B cell (primary cell): ENCODE results near the gene SIGLEC14. TPM values are rescaled to one million over a fixed set of nuclear protein-coding genes. Genes with fewer than 3 reads are reported as not detected.
"Not testable (repeated sequence)": the region's sequence is repeated elsewhere in the genome, so short reads cannot be mapped to it uniquely, and the experiment has no call there.

ENCODE experiments used
- ATAC-seq: fragments of 200-7000 bp; cut with Tn5 transposase; one replicate; pipeline ENCODE4 v1.10.0; 2021; ENCODE audit warnings: low read depth, mild to moderate bottlenecking, moderate number of reproducible peaks, moderate library complexity
- CTCF ChIA-PET: fragments of 350-600 bp; sonication (Branson Sonifier 250); formaldehyde crosslinking; loops from one replicate; lab custom pipeline; 2021; ENCODE audit warnings: antibody characterized with exemption, inconsistent platforms; lab: Charles Lee
- POLR2A ChIA-PET: fragments of 350-600 bp; sonication (Branson Sonifier 250); formaldehyde crosslinking; loops from one replicate; lab custom pipeline; 2021; ENCODE audit warnings: antibody characterized with exemption; lab: Charles Lee
- DNase-seq: peaks from one replicate; pipeline ENCODE4 v3.0.0; 2013
- H2AFZ ChIP-seq: 2 replicates; pipeline ENCODE4 v1.6.1; 2012; ENCODE audit warnings: mild to moderate bottlenecking, low read depth, low read length; ENCODE audit not compliant: insufficient read depth, poor library complexity, severe bottlenecking
- H3K27ac ChIP-seq, 2 donors: 1 replicate in 1 of 2; 2 replicates in 1 of 2; pipeline ENCODE4 v1.5.1; 2012 to 2013; ENCODE audit warnings: low read length in 2 of 2, mild to moderate bottlenecking in 2 of 2, moderate library complexity in 1 of 2
- H3K27me3 ChIP-seq, 4 experiments: fragments of 200-600 bp in 1 of 4; sonication (generic) in 1 of 4; replicated peaks in 1 of 4; 1 replicate in 2 of 4; 2 replicates in 2 of 4; pipeline versions ENCODE4 v1.6.1 to v1.7.0; 2013 to 2016; ENCODE audit warnings: low read length in 3 of 4, mild to moderate bottlenecking in 2 of 4, mixed read lengths in 1 of 4, moderate library complexity in 1 of 4; ENCODE audit not compliant: insufficient read depth in 4 of 4, control insufficient read depth in 3 of 4; ENCODE audit errors: control extremely low read depth in 1 of 4
- H3K36me3 ChIP-seq, 2 experiments: replicated peaks in 1 of 2; 1 replicate in 1 of 2; 2 replicates in 1 of 2; pipeline versions ENCODE4 v1.6.1 to v1.7.1; 2013; ENCODE audit warnings: low read length in 1 of 2; ENCODE audit not compliant: insufficient read depth in 2 of 2, control insufficient read depth in 1 of 2; ENCODE audit errors: control extremely low read depth in 1 of 2, extremely low read depth in 1 of 2
- H3K4me1 ChIP-seq, 2 donors: fragments of 200-600 bp in 1 of 2; sonication (generic) in 1 of 2; 1 replicate in 1 of 2; 2 replicates in 1 of 2; pipeline versions ENCODE4 v1.5.1 to v1.6.1; 2013 to 2017; ENCODE audit warnings: low read length in 2 of 2; ENCODE audit not compliant: control insufficient read depth in 2 of 2, insufficient read depth in 2 of 2
- H3K4me2 ChIP-seq: replicated peaks from 2 replicates; pipeline ENCODE3; 2012; ENCODE audit warnings: mild to moderate bottlenecking, low read depth, low read length; ENCODE audit not compliant: poor library complexity, severe bottlenecking
- H3K4me3 ChIP-seq, 5 experiments: fragments of 200-600 bp in 1 of 5; sonication (generic) in 1 of 5; 1 replicate in 3 of 5; 2 replicates in 2 of 5; pipeline versions ENCODE4 v1.5.1 to v1.7.0; 2011 to 2016; ENCODE audit warnings: low read length in 4 of 5, mild to moderate bottlenecking in 4 of 5, low read depth in 2 of 5, control low read depth in 1 of 5, moderate library complexity in 1 of 5; ENCODE audit not compliant: insufficient read depth in 1 of 5; ENCODE audit errors: control extremely low read depth in 1 of 5, extremely low read depth in 1 of 5
- H3K79me2 ChIP-seq: fragments of 200-600 bp; sonication (generic); one replicate; pipeline ENCODE4 v1.6.0; 2016; ENCODE audit warnings: low read length; ENCODE audit not compliant: control insufficient read depth, insufficient read depth
- H3K9ac ChIP-seq: fragments of 200-600 bp; sonication (generic); 2 replicates; pipeline ENCODE4 v1.6.1; 2017; ENCODE audit warnings: mild to moderate bottlenecking, low read length, moderate library complexity
- H3K9me3 ChIP-seq, 3 donors: one replicate each; pipeline versions ENCODE4 v1.6.1 to v1.7.1; 2013; ENCODE audit warnings: low read length in 2 of 3; ENCODE audit not compliant: control insufficient read depth in 2 of 3, insufficient read depth in 1 of 3; ENCODE audit errors: control extremely low read depth in 1 of 3
- H4K20me1 ChIP-seq: 2 replicates; pipeline ENCODE4 v1.6.0; 2012; ENCODE audit warnings: mild to moderate bottlenecking, low read length; ENCODE audit not compliant: insufficient read depth, control insufficient read depth, poor library complexity, severe bottlenecking
- H3K27ac Mint-ChIP-seq: one replicate; pipeline ENCODE4 v1.8.0; 2021; ENCODE audit warnings: mixed read lengths
- H3K27me3 Mint-ChIP-seq: one replicate; pipeline ENCODE4 v1.8.0; 2021; ENCODE audit warnings: mixed read lengths
- H3K4me1 Mint-ChIP-seq: one replicate; pipeline ENCODE4 v1.8.0; 2021; ENCODE audit warnings: mixed read lengths
- H3K4me3 Mint-ChIP-seq: one replicate; pipeline ENCODE4 v1.8.0; 2021; ENCODE audit warnings: mixed read lengths
- H3K9me3 Mint-ChIP-seq: one replicate; pipeline ENCODE4 v1.8.0; 2022; ENCODE audit warnings: mixed read lengths; ENCODE audit not compliant: insufficient read depth
- CTCF ChIP-seq: fragments of 200-600 bp; IDR thresholded peaks from one replicate; pipeline ENCODE4 v1.8.0; 2022; ENCODE audit warnings: antibody characterized with exemption, mild to moderate bottlenecking
- EZH2 ChIP-seq: IDR thresholded peaks from 2 replicates; pipeline ENCODE4 v1.6.1; 2012; ENCODE audit warnings: borderline replicate concordance, low read depth, mild to moderate bottlenecking, moderate library complexity, low read length; ENCODE audit not compliant: insufficient read depth, poor library complexity, severe bottlenecking
- WGBS: methylation state at CpG from one replicate; pipeline ENCODE4 v1.1.5; 2013; ENCODE audit warnings: missing lambda C conversion rate; ENCODE audit not compliant: insufficient coverage; 5-methylcytosine and 5-hydroxymethylcytosine counted together
- intact Hi-C: fragments of 100-400 bp; cut with micrococcal nuclease; formaldehyde crosslinking; loops from one replicate; pipeline ENCODE4 v1.10.0; 2022
- polyA plus RNA-seq: library from polyadenylated mRNA; depleted of rRNA; stranded (reverse); fragments of >200 nt; gene quantifications from 2 replicates; pipeline ENCODE4 v1.2.3, GENCODE V29; 2012
- total RNA-seq, 2 donors: library from RNA; stranded (reverse); fragments of 120-200 nt in 1 of 2; gene quantifications; 1 replicate in 1 of 2; 2 replicates in 1 of 2; pipeline versions ENCODE4 v1.2.3 to v1.2.4, GENCODE V29; 2013 to 2022

Gene SIGLEC14
- total and polyA plus RNA-seq, 2 donors (not counting 1 experiment from before 2014, with no cell fraction given): 11.2 to 30.0 TPM

- Mint-ChIP-seq H3K4me3 (no peak overlapping the region), H3K4me1 (peaks cover 27% of the 10 kb centered on the region), H3K27ac (no peak overlapping the region), H3K27me3 (no peaks in the 10 kb centered on the region), H3K9me3 (no peaks in the 10 kb centered on the region)
- DNase-seq: peak; percentile 67
- Histone ChIP-seq H3K79me2 (no peaks in the 10 kb centered on the region), H3K4me1 (peaks cover 0 to 47% of the 10 kb centered on the region in 2 donors), H3K4me3 (no peak overlapping the region), H4K20me1 (no peaks in the 10 kb centered on the region), H3K4me2 (no peak overlapping the region), H3K36me3 (peaks cover 0 to 27% of the 10 kb centered on the region in 2 experiments), H2AFZ (no peak overlapping the region), H3K9ac (no peak overlapping the region), H3K27ac (no peak overlapping the region), H3K27me3 (no peaks in the 10 kb centered on the region), H3K9me3 (peaks cover 3 to 9% (median 6%) of the 10 kb centered on the region in 3 donors)
- TF ChIP-seq CTCF (peak; percentile 68), EZH2 (no peak)
- CTCF ChIA-PET: interaction anchor here (0.6 to 4.5 kb wide), 12 partner anchors 17 to 164 kb away, joined by 3 to 25 read pairs (median 6); partner anchors contain the start of gene SIGLEC6
- intact Hi-C loops: no loop called here
- WGBS: 13% methylated on average over 2 of the region's 5 CpGs
- ATAC-seq: no peak
- POLR2A ChIA-PET: no interaction called here
Measured at GRCh38 chr19:51637362-51637978, 9.2 kb downstream of the SIGLEC14 start.

GRCh38 chr19:51632126-51632525, 14.5 kb downstream of the SIGLEC14 start:
- peaks cover 23% of the 10 kb centered on the region for H3K4me1 Mint-ChIP-seq
- Histone ChIP-seq H4K20me1 (no peaks in the 10 kb centered on the region), H2AFZ (no peak overlapping the region), H3K4me3 (no peak overlapping the region), H3K79me2 (peaks cover 19% of the 10 kb centered on the region), H3K36me3 (peaks cover 0 to 16% of the 10 kb centered on the region in 2 experiments), H3K4me2 (no peak overlapping the region), H3K27me3 (no peaks in the 10 kb centered on the region), H3K9ac (no peak overlapping the region), H3K9me3 (peaks cover 0 to 8% (median 4%) of the 10 kb centered on the region in 3 donors), H3K4me1 (peaks cover 20 to 56% of the 10 kb centered on the region in 2 donors), H3K27ac (no peak overlapping the region)
- DNase-seq (no peak), ATAC-seq (no peak)
- TF ChIP-seq EZH2: no peak
- no peak for TF ChIP-seq CTCF
- no peak overlapping the region for H3K4me3 Mint-ChIP-seq
- POLR2A ChIA-PET: no interaction called here
- no peaks in the 10 kb centered on the region for H3K27me3 Mint-ChIP-seq
- intact Hi-C loops: no loop called here
- H3K27ac Mint-ChIP-seq: no peak overlapping the region
- CTCF ChIA-PET: no interaction called here
- H3K9me3 Mint-ChIP-seq: no peaks in the 10 kb centered on the region
- WGBS: 100% methylated on average over 5 of the region's 5 CpGs

- Histone ChIP-seq H3K4me2 (peak within 1 kb of the TSS; percentile 49), H2AFZ (peak within 1 kb of the TSS; percentile 28), H3K36me3 (peaks cover 0 to 29% of the 10 kb centered on the region in 2 experiments), H3K79me2 (peaks cover 19% of the 10 kb centered on the region), H3K9ac (peak within 1 kb of the TSS; percentile 56), H3K4me3 (peak within 1 kb of the TSS in 4 of 5 experiments; percentile 25 to 60 (median 44)), H3K4me1 (peaks cover 24 to 46% of the 10 kb centered on the region in 2 donors), H3K27ac (peak within 1 kb of the TSS; percentile 32 to 67)
- H3K9me3 ChIP-seq, H3K27me3 Mint-ChIP-seq, H3K27ac Mint-ChIP-seq, H3K27me3 ChIP-seq, intact Hi-C loops, POLR2A ChIA-PET, H4K20me1 ChIP-seq, H3K9me3 Mint-ChIP-seq: not testable (repeated sequence)
- 0% methylated on average over 6 of the region's 13 CpGs for WGBS
- H3K4me3 Mint-ChIP-seq: peak within 1 kb of the TSS; percentile 72
- peaks cover 30% of the 10 kb centered on the region for H3K4me1 Mint-ChIP-seq
- CTCF ChIA-PET: interaction anchor here (0.7 to 1.1 kb wide), 2 partner anchors 27 to 116 kb away, joined by 3 to 5 read pairs; no protein-coding TSS in a partner anchor
- ATAC-seq (peak; percentile 76), DNase-seq (peak; percentile 70)
Measured at GRCh38 chr19:51630315-51630714, 16.3 kb downstream of the SIGLEC14 start, which contains the start of gene SIGLEC5. TSS of gene SIGLEC5 (minus strand) at chr19:51630401. CDS start at chr19:51630335, 66 bp downstream.
